ENCODE measurements around the gene SUPT6H.
"Not testable (repeated sequence)": the region's sequence is repeated elsewhere in the genome, so short reads cannot be mapped to it uniquely, and the experiment has no call there.

The SUPT6H gene

DNA sequence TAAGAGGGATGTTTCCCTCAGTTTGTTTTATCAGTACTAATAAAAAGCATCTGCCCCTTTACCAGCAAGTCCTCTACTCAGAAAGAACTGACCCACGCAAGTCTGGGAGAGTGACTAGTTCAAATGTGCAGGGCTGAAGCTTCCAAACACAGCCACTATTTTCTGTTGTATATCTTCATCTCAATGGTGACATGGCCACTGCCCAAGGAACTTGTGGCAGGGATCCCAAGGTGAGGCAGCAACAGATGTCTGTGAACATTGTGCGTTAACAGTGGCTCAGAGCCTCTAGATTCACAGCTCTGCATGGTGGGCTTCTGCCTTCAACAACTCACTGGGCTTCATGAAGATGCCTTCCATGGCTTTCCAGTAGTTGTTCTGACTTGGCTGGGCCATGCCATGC lies 13.3 kb upstream of the SUPT6H start:
- DNase-seq: no peak

DNA sequence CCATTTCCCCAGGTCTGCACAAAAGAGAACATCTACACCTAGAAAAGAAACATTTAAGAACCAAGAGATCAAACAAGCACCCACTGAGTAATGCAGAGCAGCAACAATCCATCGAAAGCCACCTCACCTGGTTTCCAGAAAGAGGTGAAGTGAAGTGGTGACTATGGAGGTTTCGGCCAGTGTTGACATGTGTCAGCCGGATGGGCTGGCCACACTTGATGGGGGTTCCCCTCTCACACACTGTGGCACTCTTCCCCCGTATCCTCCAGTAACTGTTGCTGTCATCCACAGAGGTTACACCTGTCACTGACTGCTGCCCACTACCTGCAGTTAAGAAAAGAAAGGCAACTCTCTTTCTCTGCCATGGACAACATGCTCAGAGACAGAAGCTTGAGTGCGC lies 6.8 kb upstream of the SUPT6H start:
- DNase-seq: no peak

DNA sequence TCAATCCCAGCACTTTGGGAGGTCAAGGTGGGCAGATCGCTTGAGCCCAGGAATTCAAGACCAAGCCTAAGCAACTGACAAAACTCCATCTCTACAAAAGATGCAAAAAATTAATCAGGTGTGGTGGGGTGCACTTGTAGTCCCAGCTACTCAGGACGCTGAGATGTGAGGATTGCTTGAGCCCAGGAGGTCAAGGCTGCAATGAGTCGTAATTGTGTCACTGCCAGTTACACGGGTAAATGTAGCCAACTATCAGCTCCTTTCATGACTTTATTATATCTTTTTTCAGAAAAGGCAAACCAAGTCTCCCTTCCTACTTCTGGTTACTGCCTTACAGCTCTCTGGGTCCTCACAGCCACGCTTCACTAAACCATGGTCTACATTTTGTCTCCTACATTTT lies 4.2 kb upstream of the SUPT6H start:
- DNase-seq: no peak

DNA sequence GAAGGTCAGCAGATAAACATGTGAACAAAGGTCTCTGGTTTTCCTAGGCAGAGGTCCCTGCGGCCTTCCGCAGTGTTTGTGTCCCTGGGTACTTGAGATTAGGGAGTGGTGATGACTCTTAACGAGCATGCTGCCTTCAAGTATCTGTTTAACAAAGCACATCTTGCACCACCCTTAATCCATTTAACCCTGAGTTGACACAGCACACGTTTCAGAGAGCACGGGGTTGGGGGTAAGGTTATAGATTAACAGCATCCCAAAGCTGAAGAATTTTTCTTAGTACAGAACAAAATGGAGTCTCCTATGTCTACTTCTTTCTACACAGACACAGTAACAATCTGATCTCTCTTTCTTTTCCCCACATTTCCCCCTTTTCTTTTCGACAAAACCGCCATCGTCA lies 3.7 kb upstream of the SUPT6H start:
- not testable (repeated sequence) for DNase-seq

DNA sequence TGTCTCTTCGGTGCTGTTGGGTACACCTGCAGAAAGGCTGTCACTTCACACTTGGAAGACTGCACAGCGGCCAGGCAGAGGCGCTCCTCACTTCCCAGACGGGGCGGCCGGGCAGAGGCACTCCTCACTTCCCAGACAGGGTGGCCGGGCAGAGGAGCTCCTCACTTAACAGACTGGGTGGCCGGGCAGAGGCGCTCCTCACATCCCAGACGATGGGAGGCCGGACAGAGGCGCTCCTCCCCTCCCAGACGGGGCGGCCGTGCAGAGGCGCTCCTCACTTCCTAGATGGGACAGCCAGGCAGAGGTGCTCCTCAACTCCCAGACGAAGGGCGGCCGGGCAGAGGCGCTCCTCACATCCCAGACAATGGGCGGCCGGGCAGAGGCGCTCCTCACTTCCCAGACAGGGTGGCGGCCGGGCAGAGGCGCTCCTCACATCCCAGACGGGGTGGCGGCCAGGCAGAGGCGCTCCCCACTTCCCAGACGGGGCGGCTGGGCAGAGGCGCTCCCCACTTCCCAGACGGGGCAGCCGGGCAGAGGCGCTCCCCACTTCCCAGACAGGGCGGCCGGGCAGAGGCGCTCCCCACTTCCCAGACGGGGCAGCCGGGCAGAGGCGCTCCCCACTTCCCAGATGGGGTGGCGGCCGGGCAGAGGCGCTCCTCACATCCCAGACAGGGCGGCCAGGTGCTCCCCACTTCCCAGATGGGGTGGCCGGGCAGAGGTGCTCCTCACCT lies 3.1 kb upstream of the SUPT6H start:
- not testable (repeated sequence) for DNase-seq

DNA sequence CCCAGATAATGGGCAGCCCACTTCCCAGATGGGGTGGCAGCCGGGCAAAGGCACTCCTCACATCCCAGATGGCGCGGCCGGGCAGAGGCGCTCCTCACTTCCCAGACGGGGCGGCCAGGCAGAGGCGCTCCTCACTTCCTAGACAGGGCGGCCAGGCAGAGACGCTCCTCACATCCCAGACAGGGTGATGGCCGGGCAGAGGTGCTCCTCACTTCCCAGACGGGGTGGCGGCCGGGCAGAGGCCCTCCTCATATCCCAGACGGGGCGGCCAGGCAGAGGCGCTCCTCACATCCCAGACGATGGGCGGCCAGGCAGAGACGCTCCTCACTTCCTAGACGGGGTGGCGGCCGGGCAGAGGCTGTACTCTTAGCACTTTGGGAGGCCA lies 2.5 kb upstream of the SUPT6H start:
- DNase-seq: not testable (repeated sequence)

DNA sequence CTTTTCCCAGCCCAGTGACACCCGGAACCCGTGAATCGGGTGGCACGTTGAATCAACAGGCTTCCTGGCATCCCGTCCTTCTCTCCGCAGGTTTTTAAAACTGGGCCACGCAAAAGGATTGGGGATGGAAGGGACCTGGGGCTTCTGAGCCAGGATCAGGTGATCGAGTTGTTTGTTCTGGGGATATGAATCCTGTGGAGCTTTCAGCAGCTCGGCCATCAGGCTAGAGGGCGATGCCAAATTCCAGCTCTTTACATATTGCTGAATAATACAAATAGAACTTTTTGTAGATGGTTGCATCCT lies 473 bp downstream of the SUPT6H start:
- no peak for DNase-seq

DNA sequence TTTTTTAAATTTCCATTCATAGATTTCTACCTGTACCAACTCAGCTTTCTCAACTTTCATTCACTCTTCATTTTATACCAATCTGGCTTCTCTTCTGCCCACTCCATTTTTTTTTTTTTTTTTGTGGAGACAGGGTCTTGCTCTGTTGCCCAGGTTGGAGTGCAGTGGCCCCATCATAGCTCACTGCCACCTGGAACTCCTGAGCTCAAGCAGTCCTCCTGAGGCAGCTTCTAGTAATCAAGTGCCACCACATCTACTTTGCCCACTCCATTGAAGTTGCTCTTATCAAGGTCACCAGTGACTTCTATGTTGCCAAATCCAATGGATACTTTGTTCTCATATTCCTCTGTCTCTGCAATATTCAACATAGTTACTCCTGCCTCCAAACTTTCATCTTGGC lies 1.7 kb downstream of the SUPT6H start:
- DNase-seq: no peak

DNA sequence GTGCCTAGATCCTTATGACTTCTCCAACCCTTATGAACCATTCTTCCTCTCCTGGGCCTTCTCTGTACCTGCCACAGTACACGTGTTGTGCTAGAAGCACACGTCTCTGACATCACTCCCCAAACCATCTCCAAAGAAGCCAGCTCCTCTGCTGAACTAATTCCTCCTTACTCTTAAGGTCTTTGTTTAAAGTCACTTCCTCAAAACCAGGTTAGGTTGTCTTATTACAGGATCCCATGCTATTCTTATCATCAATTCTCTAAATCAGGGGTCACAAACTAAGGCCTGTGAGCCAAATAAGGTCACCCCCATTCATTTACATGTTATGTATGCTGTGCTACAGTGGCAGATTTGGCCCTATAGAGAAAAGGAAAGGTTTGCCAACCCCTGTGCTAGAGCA lies 4.0 kb downstream of the SUPT6H start:
- DNase-seq: no peak

DNA sequence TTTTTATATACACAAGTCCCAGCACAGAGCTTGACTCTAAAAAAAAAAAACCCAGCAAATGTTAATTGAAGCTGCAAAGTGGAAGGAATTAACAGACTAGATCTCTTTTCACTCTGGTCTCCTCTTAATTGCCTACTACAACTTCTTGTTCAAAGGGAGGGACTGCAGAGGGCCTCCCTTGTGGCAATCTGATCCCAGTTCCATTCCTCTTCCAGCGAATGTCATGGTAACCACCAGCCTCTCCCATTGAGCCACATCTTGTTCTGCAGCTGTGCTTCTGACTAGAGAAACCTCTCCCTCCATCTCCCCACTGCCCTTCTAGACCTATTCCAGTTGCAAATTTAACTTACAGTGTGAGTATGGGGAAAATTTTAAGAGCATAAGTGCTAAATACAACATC lies 5.9 kb downstream of the SUPT6H start:
- DNase-seq: no peak

DNA sequence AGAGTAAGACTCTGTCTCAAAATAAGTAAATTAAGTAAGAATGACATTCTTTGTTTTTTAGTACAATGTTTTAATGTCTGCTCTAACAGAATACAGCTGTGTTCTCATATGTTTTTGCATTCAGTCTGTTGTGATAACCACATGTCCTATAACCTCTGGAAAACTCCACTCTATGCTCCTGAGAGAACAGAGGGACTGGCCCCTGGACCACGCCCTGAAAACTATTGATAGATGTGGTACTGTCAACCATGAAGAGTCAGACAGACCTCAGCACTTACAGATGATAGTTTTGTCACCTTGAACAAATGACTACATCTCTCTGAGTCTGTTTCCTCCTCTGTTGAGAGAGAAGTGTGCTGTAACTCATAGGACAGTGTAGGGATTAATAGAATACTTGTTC lies 7.9 kb downstream of the SUPT6H start:
- DNase-seq: no peak

DNA sequence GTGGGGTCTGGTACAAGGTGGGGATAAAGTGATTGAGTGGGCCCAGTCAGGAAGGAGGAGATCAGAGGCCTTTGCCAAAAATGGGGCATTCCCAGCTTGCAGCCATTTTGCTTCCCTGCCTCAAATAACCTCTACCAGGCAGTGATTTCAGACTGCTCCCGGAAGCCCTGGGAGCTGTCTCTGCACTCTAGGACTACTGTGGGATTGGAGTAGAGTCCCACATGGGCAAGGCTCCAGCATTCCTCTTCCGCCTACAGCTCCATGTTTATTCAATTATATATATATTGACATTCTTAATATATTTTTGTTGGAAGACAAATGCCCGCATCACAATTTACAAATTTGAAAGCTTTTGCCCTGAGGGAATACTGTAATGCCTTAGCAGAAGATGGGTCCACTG lies 13.5 kb downstream of the SUPT6H start:
- DNase-seq: no peak

DNA sequence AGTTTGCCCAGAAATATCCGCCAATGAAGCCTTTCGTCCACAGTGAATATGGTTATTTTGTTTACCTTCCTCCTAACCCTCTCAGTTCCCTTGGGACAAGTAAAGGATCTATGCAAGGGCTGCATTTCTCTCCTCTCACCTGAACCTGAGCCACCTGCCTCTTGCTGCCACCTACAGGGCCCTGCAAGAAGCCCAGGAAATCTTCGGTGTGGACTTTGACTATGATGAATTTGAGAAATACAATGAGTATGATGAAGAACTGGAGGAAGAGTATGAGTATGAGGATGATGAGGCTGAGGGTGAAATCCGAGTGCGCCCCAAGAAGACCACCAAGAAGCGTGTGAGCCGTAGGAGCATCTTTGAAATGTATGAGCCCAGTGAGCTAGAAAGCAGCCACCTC lies 14.0 kb downstream of the SUPT6H start:
- peak; percentile 7 for DNase-seq

DNA sequence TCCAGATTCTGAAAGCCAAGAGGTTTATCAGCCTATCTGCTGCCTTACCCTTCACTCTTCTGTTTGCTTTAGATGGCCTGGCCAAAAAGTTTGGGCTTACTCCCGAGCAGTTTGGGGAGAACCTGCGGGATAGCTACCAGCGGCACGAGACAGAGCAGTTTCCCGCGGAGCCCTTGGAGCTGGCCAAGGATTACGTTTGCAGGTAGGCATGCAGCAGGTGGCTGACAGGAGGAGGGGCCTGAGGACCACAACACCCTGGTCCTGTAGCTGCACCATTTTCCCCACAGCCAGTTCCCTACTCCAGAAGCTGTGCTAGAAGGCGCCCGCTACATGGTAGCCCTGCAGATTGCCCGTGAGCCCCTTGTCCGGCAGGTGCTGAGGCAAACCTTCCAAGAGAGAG lies 20.6 kb downstream of the SUPT6H start:
- DNase-seq: no peak

DNA sequence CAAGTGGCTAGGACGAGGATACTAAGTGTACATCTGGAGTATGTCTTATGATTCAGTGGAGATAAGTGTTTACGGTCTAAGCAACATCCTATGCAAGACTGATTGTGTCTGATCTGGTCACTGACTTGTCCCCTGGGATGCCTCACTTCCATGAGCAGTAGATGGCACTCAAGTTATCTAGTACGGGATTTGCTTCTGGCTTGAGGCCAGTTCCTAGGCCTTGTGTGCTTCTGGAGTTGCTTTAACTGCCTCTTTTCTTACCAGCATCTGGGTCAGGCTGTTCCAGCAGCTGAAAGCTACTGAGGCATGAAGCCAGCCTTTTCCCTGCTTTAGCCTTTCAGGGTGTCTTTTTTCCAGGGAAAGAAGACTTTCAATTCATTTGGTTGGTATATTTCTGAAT lies 23.0 kb downstream of the SUPT6H start:
- DNase-seq: no peak

DNA sequence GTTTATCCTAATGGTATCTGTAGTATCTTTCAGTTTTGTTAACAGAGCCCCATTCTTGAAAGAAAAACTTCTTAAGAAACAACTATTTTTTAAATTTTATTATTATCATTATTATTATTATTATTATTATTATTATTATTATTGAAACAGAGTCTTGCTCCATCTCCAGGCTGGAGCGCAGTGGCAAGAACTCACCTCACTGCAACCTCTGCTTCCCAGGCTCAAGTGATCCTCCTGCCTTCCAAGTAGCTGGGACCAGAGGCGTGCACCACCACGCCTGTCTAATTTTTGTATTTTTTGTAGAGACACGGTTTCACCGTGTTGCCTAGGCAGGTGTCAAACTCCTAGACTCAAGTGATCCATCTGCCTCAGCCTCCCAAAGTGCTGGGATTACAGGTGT lies 23.4 kb downstream of the SUPT6H start:
- no peak for DNase-seq

DNA sequence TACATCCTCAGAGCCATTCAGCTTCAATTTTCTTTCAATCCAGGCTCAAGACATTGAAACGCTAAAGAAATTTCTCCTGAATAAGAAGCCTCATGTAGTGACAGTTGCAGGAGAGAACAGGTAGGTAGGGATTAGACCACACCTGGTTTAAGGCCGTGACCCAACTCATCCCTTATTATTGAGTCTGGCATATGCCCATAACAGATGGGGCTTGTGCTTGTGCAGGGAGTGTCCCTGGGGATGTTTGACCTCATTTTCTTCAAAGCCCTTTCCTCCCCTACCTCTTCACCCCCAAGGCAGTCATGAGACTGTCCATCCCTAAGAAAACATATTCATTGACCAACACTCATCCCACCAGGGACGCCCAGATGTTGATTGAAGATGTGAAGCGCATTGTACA lies 24.3 kb downstream of the SUPT6H start:
- no peak for DNase-seq

DNA sequence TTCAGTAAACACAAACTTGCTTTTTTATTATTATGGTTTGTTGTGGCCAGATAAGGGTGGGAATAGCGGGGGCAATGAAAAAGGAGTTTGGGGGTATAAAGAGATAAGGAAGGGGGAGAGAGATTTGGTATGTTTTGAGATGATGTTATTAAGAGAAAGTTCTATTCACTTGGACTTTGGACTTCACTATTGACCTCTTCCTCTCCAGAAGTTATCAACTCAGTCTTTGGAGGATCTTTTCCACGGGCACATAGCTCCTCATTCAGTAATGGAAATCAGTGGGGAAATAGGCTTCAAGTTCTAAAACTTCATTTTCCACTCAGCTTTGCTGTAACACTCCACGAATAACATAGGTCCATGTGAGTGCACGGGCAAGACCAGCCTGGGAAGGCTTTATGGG lies 26.5 kb downstream of the SUPT6H start:
- no peak for DNase-seq

DNA sequence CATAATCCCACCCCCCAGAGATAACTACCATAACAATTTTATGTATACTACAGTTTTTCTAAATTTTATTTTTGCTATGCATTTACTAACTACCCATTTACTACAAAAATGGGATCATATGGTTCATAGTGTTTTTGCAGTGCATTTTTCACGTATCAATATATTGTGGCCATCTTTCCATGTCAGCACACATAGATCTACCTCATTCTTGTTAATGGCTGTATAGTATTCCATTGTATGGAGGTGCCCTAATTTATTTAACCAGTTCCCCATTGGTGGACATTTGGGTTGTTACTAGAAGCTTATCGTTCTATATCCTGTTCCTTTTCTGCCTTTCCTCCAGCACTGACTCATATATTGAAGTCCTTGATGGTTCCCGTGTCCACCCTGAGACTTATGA lies 27.0 kb downstream of the SUPT6H start:
- no peak for DNase-seq

DNA sequence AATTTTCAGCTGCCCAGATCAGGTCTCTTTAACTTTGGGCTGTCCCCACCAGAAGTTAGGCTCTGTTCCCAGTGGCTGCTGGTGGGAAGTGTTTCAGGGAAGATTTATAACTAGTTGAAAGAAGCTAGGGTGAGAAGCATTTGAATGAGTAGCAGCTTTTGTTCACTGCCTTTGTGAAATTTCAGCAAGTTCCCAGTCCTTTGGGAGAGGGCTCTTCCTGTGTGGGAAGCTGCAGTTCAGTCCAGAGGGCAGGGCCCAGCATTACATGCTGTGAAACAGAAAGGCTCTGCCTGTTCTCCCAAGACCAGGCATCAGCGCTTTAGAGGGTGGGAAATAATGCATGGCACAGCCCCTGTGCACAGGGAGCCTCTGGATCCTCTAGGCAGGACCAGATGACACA lies 31.9 kb downstream of the SUPT6H start:
- no peak for DNase-seq

DNA sequence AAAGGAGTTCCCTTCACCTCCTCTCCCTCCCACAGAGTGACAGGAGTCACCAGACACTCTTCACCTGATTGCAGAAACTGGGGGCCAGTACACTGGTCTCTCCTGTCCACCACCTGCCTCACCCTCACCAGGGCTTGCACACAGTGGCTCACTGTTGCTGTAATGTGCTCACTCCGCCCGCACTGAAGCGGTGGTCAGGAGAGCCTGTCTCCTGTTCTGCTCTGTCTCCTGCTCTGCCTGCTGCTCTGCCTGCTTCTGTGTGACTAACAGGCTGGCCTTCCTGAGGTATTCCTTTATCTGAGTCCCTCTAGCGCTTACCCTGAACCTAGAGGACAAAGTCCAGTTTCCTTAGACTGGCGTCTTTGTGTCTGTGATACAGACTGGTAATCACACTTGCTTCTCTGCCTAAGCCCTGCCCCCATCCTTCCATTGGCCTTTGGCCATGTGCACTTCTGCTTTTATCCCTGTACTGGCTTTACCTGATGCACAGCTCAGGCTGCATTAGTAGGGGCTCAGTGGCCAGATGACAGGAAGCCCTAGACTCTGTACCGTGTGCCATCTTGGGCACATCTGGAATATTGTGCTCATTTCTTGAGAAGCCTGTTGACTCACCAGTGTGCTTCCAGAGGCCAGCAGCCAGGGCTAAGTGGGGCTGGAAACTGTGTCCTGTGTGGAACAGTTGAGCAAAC lies 36.4 kb downstream of the SUPT6H start:
- DNase-seq: no peak

DNA sequence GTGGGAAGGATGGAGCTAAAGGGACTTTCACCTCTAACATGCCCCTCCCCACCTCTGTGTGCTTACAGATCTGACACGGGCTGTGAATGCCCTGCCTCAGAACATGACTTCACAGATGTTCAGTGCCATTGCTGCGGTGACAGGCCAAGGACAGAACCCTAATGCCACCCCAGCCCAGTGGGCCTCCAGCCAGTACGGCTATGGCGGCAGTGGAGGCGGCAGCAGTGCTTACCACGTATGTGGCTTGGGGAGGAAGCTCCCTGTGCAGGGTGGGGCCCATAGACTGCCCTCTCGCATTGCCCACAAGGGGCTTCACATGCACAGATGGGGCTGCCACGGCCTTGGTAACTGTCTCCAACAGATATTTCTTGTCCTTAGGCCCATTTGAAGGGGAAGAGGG lies 38.3 kb downstream of the SUPT6H start:
- DNase-seq: no peak

DNA sequence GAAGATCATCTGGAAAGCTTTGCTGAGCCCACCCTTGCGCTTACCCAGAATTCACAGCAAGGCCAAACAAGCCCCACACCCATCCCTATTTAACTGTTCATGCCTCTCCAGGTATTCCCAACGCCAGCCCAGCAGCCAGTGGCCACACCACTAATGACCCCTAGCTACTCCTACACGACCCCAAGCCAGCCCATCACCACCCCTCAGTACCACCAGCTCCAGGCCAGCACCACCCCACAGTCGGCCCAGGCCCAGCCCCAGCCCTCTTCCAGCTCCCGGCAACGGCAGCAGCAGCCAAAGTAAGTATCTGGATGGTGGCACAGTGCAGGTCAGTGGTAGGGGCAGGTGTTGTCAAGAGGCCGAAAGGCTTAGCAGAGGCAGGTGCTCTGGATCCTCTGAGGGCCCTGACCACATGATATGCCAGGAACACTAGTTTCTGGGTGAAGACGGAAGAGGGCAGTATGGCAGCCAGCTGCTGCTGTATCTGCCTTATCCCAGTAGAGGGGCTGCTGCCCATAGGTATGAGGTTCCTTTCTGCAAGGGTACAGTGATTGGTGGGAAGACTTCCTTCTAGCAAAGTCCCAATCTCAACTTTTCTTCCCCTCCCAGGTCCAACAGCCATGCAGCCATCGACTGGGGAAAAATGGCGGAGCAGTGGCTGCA lies 39.0 kb downstream of the SUPT6H start:
- no peak for DNase-seq

DNA sequence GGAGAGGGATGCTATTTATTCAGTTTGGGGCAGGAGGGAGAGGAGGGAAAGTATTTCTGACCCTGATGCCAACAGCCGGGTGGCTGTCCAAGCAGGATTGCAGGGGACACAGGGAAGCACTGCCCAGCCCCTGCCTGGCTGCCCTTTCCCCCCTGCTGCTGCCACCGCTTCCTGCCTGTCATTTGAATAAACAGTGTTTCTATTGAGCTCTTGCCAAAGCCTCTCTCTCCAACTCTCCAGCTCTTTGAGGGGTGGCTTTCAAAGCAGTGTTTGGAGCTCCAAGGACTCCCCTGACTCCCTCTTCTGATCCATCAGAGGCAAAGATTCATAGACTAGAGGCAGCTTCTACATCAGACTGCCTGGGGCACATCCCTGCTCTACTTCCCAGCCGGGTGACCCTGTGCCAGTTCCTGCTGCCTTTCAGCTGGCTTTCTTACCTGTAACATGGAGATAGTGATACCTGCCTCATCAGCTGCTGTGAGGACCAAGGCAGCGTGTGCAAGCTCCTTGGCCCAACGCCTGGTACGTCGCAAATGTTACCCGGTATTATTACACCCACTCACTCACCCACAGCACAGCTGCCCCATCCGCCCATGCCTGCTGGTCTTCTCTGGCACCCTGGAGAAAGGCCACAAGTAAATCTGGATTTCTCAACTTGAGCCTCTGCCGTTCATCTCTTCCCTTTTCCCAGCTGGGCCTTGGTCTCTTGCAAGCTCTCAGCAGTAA lies 40.2 kb downstream of the SUPT6H start:
- no peak for DNase-seq
